NCI-H82 treated with DMSO at 0.1 percent for 48 hours (cell line): Measurements from ENCODE around the gene SLIT3.
"Not testable (repeated sequence)": the region's sequence is repeated elsewhere in the genome, so short reads cannot be mapped to it uniquely, and the experiment has no call there.

ENCODE experiments used
- DNase-seq: peaks from one replicate; lab custom pipeline; 2025; ENCODE audit not compliant: unreplicated experiment; lab: John Stamatoyannopoulos, UW

SLIT3 gene

DNA sequence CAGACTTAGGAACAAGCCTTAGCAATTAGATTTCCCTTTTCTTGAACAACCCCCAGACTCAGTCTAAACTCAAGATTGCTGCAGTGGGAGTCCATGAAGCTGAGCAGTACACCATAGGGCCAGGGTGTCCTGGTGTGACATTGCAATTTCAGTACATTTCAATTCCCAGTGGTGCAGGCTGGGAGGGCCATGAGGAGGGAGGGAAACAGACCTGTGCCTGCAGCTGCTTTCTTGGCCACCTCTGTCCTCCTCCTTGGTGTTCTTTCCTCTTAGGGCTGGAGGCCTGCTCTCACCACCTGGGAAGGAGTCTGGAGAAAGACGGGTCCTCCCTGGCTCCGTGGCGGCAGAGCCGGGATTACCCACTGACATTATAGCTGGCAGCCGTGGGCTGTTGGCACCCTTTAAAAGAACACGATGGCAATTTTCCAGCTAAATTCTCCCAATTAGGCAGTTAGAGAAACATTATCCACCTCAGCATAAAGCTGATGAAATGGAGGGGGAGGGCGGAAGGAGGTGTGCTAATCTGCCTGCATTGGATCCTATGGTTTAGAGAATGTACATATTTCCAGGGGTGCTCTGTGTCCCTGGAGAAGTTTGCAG lies 186.4 kb downstream of the SLIT3 start:
- no peak for DNase-seq

DNA sequence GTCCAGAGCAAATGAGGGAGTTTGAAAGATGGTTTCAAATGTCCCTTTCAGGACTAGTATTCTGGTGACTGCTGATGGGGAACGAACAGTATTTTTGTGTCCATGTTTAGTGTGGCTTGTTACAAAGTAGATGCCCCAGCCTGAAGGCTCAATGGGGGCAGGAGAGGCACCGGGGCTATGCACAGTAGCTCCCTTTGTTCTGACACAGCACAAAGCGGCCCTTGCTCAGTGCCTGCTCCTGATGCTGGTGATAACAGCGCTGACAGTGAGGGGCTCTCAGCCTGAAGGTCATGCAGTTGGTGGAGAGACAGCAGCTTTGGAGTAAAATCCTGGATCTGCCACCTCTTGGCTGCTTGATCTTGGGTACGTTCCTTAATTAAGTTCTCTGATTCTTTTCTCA lies 188.9 kb downstream of the SLIT3 start:
- DNase-seq: no peak

DNA sequence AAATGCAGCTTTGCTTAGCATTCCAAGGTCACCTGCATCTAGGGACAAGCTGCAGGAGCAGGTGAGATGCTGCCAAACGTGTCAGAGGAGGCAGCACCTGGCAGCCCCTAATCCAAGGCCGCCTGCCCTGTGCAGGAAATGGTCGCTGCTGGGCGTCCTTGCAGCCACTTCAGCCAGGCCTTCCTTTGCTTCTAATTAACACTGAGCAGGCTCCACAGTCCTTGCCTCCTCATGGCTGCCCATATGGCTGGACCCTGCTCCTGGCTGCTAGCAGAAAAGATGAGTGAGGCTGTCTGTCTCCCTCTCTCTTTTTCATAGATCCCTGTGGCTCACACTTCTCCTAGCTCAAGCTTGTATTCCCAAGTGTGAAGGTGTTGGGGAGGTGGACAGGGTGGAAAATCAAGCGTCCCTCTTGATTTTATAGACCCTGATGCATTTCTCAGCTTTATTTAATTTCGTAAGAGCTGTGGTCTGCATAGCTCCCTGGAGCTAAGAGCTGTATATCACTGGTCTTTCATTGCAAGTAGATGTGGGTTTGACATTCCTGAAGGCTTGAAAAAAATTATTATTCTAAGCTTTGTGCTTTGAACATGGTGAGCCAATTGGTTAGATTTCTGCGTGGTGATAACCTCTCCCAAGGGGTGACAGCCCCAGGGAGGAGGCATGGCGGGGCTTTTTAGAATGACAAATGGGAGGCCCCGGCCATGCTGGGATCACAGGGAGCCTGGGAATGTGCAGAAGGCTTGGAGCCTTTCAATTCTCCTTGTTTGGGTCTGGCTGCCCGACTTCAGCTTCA lies 193.8 kb downstream of the SLIT3 start:
- no peak for DNase-seq

DNA sequence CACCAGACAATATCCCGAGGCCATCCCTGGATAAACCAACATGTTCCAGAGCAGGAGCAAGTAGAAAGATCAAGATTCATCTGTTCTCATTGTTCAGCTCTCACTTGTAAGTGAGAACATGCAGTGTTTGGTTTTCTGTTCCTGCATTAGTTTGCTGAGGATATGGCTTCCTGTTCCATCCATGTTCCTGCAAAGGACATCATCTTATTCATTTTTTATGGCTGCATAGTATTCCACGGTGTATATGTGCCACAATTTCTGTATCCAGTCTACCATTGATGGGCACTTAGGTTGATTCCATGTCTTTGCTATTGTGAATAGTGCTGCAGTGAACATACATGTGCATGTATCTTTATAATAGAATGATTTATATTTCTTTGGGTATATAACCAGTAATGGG lies 195.4 kb downstream of the SLIT3 start:
- not testable (repeated sequence) for DNase-seq

DNA sequence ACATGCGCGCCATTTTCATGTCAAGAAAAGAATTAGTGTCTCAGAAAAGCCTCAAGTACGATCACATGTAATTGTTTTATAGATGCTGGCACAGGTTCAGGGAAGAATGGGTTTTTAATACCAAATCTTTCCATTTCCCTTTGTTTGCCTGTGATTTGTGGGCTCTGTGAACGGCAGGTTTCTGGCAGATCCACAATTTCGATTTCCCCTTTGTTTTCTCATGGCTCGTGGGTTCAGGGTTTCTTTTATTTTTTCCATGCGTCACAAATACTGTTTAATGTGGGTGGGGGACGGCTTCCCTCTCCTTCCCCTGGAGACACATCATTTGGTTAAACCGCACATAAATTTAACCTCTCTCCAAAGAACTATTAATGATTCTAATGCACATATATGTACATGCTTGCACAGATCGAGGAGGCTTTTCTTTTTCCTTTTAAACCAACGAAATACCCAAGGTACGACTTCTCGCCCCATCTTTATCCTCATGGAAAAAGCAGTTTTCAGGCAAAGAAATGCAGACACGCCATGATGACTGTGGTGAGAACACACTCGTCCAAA lies 195.9 kb downstream of the SLIT3 start:
- DNase-seq: no peak

DNA sequence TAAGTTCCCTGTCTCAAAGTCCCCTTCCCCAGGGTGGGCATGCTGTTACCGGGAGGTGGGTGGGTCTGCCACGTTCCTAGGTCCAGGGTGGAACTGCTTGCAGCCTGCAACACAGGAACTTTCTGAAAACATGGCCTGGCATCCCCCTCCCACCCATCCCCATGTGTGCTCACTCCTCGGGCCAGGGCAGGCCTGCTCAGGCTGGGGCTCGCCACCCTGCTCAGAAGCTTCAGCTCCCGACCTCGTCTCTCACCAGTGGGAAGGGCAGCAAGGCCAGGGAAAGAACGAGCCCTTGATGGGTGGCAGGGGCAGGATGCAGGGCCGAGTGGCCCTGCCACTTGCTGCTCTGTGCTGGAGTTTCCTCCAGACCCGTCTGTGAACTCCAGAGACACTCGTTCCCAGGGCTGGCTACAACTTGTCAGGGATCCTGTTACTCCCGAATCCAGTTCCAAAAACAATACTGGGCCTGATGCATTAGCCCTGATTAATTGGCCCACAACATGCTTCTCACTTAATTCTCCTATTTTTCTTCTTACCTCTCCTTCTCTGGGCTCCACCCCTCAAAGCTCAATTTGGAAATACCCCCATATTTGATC lies 197.3 kb downstream of the SLIT3 start:
- DNase-seq: no peak

DNA sequence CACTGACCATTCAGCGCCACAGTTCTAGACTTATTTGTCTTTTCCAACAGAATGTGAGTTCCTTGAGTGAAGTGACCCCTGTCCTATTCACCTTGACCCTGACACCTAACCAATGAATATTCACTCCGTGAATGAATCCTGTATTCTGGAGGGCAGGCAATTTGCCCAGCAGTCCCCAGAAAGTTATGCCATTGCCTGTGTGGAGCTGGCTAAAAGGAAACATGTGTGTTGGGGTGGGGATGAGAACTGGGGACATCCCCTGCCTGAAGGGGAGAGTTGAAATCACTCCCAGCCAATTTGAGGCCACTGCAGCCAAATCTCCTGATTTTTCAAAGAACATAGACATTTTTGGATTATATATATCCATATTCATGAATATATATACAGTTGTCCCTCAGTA lies 199.0 kb downstream of the SLIT3 start:
- no peak for DNase-seq

DNA sequence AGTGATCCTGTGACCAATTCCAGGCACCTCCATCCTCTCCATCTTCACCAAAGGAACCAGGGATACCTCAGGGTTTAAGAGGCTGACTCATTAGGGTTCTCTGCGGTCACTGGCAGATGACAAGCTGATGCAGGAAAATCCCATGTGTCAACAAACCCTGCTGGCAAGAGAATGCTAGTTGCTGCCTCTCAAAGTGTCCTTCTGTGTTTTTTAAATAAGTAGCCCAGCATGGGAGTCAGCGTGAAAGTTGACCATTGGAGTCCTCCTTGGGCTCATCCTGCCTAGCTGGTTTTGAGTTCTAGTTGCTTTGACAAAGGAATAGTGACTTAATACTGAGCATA lies 200.2 kb downstream of the SLIT3 start:
- DNase-seq: peak; percentile 40

DNA sequence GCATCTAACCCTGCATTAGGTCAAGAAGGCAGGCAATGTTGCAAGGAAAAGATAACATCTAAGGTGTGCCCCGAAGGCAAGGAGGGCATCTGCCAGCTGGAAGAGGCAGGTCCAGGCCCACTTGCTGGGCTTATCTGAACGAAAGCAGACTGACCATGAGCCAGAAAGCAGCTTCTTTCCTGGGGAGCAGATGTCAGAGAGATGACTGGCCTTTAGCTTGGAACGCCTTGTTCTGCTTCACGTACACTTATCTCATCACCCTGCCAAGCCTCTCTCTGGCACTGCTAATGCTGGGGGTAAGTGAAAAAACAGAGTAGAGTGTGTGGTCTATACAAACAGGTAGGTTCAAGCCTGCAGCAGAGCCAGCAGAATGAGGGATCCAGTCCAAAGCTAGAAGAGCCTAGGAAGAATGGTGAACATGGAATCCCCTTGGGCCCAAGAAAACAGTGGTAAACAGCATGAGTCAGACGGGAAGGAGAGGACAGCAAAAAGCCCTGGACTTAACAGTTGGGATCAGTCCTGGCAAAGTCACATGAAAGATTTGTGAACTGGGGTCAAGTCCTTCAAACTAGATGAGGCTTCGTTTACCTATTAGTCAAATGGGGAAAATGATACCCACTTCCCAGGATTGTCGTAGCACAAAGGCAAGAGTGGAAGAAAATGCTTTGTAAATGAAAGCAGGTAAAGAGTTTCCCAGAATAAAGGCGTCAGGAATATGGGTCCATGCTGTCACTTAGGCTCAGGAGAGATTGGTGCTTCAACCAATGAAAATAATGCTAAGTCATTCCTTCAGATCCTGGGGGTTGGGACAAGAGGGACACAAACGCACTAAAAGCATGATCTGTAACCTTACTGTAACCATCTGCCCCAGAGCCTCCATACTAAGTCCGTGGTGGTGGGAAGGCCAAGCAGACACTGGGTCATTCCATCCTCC lies 200.9 kb downstream of the SLIT3 start:
- DNase-seq: no peak

DNA sequence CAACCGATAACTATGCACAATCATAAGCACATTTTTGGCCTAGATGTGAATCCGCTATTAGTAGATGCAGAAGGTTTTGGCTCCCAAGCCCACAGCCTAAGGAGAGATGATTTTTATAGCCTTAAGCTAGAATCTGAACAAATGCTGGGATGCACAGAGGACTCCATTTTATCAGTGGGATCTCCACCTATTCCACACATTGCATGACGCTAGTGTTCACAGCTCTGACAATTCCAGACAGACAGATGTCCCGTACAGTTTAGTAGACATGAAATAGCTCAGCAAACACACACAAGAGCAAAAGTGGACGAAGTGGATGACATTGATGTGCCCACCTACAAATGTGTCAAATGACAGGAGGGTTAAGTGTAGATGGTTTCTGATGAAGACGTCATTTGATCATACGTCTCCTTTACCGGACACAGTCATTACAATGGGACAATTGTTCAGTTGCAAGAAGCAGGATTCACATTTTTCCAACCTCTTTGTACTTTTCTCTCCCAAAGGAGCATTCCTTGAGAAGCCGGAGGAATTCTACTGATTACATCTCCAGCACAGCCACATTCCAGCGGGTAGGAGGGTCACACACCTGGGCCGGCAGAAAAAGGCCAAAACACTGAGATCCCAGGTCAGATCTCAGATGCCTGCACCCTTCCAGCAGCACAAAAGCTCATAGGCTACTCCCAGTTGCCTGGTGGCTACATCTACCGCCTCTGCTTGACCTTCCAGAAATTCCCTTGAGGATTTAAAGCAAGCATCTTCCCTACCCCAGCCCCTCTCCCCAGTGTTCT lies 202.4 kb downstream of the SLIT3 start:
- no peak for DNase-seq

DNA sequence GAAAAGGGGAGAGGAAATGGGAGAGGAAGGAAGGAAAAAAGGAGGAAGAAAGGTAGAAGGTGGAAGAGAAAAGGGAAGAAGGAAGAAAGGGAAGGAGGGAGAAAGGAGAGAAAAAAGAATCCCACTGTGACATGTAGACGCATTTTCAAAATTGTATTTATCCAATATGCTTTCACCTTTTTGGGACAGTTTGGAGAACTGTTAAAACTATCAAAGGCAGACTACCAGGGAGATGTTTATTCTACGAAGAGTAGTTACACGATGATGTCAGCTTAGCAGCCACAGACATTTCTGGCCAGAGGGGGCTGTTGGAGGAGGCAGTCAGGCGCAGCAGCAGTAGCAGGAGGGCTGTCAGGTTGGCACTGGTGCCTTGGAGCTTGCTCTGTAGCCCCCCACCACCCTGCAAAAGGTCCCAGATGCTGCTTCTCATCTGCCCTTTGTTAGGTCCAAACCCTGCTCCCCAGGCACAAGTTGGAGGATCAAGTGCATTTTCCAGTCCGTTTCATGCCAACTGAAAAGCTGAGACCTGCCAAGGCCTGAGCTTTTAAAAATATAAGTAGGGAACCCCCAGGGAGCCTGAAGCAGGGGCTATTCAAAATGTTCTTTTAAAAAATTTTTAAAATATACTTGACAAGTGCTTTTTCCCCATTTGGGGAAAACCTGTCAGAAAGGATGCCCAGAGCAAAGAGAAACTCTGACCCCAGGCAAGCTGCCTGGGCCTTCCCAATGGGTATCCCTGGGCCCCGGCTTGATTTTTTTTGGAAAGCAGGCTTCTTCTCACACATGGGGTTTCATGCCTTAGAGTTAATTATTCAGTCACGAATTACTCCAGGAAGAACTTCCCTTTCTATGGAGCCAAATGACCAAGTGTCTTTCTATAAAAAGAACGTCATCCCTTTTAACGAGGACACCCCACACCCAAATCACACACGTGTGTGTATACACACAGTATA lies 203.3 kb downstream of the SLIT3 start:
- no peak for DNase-seq

DNA sequence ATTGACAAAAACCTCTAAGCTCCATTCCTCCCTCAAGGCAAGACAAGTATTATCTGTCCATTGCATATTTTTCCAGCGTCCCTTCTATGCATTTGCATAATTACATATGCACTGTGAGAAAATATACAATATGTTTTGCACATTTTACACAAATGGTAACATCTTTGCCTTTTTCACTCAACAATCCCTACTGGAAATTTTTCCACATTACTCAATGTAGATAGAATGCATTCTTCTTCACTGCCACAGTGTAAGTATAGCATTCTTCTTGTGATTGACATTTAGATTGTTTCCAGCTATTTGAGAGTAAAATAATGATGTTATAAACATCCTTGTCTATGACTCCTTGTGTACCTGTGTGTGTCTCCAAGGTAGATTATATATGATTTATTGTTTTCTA lies 205.0 kb downstream of the SLIT3 start:
- no peak for DNase-seq

DNA sequence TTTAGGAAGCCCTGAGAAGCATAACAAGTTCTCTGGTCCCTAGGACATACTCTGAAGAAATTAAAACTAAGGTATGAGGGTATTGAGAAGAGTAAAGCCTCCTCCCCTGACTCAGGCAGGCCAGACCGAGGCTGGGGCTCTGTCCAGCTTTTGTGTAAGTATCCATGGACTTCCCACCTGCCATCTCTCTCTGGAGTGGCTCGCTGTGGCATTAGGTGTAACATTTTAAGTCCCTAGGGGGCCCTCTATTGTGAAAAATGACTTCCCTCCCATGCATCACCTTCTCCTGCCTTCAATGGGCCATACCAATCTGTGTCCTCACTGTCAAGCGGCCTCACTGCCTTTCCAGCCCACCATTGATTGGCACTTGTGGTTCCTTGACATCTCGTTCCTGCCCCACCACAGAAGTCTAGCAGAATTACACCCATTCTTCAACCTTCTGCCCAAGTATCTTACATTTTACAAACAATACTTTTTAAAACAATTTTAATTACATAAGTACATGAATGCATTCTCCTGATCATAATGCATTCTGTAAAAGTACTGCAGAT lies 205.5 kb downstream of the SLIT3 start:
- DNase-seq: no peak

DNA sequence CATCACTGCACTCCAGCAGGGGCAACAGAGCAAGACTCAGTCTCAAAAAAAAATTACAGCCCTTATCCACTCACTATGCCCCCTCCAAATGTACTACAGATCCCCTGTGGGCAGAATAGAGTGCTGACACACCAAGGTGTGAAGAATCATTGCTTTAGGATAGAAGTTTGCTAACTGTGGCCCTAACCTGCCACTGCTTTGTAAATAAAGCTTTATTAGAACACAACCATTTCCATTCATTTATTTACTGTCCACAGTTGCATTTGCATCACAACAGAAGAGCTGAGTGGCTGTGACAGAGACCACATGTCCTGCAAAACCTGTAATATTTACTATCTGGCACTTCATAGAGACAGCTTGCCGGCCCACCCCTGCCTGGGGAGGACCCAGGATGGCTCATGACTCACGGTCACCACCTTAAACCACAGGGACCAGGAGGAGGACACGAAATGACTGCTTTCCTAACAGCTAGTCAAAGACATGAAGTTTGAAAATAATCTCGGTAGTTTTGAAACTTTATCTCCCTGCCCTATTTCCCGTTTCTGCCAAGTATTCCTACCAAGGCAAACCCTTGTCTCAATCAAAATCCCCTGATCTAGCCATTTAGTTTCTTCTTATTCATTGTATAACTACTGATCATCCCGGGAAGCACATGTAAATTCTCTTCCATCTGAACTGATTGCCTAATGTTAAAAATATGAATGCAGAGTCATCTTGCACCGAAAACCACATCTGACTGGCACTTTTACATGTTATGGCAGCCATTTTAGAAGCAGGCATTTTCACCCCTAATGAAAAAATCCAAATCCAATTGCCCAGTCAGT lies 206.1 kb downstream of the SLIT3 start:
- no peak for DNase-seq

DNA sequence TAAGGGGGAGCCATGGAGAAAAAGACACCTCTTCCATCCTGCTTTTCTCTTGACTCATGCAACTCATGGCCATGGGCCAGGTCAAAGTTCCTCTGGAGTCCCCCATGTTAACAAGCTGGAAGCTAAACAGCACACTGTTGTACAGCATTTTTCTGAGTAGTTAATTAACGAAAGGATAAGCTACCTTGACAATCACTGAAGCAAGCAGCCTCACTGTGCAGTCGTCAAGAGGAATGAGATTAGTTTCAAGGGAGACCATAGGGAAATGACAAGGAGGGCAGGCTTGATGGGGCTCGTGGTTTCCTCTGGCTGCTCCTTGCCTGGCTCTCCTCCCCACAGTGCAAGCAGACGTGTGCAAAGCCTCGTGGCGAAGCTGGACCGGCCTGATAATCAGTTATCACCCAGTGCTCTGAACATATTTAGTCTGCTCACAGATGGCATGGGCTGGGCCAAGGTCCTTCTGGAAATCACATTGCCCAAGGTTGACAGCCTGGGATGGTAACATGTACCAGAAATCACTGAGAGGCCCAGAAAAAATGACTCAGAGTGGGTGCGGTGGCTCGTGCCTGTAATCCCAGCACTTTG lies 209.5 kb downstream of the SLIT3 start:
- DNase-seq: no peak

DNA sequence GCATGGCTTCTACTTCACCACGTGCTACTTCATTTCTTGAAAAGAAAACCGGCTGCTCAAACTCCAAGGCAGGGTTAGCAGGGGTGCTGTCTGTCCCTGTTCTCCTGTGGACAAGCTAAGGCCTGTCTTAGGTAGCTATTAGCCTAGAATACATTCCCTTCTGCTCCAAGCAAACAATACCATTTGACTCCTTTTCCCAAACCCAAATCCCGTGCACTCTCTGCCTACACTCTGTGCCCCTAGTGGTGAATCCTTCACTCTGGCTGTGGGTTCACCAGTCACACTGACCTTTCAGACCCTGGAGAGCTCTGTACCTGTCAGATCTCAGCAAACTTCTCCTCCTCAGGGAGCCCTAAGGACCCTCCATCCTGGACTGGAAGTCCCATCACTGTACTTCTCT lies 211.6 kb downstream of the SLIT3 start:
- no peak for DNase-seq

DNA sequence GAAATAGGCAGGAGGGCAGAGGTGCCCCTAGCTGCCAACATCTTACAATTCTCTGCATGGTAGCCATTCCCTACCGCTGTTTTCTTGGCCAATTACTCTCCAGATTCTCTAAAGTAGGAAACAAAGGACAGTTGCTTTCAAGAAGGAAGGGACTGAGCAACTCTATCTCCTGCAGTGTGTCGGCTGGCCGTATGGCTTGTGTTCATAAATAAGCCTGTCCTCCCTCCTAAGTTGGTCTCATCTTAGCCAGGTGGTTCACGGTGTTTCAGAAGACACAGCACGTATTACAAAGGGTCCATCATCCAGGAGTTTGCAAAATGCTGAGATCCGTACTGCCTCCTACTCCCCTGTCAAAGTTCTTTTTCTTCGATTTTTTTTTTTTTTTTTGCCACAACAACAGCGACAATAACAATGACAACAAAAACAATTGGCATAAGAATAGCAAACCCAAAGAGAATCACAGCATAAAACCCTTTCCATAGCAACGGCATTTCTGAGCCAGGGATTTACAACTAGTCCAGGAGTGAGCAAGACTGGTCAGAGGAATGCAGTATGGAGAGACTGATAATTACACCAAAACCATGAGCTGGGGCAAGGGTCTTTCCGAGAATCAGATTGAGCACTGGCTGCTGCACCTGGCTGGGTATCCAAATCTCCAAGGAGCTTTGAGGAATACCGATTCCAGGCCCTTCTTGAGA lies 212.8 kb downstream of the SLIT3 start:
- DNase-seq: no peak
